Retinal pigment epithelial cell (primary cell): ENCODE measurements around the gene ZSWIM6.
"Not testable (repeated sequence)": the region's sequence is repeated elsewhere in the genome, so short reads cannot be mapped to it uniquely, and the experiment has no call there.

ENCODE experiments used
- DNase-seq: peaks from one replicate; pipeline ENCODE4 v3.0.0-alpha.2; 2010; ENCODE audit warnings: low read depth
- H3K4me3 ChIP-seq: 2 replicates; pipeline ENCODE4 v1.5.1; 2011; ENCODE audit warnings: mild to moderate bottlenecking, low read length, control low read depth, moderate library complexity
- TF ChIP-seq, protein P1 (sequence below): conservative IDR thresholded peaks from 2 replicates; pipeline ENCODE4 v1.5.1; 2011; ENCODE audit warnings: low read depth, low read length, control low read depth, inconsistent platforms

ZSWIM6 gene

DNA sequence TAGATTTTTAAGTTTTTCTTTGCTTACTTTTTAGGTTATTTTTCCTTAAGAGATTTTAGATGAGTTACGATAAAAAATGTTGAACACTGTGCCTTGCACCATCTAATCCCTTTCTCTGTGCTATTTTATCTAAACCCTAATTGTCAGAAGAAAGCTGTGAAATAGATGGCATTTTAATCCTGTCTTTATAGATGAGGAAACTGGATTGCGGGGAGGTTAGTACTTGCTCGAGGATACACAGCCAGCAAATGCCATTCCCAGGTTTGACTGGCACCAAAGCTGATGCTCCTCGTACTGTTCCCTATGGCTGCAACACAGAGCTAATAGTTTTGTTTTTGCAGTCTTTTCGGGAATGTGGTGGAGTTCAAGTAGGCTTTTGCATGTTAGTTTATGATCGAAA is 82.7 kb downstream of the ZSWIM6 start:
- no peak overlapping the region for H3K4me3 ChIP-seq
- DNase-seq, result peak; percentile 75
- TF ChIP-seq, protein P1, sequence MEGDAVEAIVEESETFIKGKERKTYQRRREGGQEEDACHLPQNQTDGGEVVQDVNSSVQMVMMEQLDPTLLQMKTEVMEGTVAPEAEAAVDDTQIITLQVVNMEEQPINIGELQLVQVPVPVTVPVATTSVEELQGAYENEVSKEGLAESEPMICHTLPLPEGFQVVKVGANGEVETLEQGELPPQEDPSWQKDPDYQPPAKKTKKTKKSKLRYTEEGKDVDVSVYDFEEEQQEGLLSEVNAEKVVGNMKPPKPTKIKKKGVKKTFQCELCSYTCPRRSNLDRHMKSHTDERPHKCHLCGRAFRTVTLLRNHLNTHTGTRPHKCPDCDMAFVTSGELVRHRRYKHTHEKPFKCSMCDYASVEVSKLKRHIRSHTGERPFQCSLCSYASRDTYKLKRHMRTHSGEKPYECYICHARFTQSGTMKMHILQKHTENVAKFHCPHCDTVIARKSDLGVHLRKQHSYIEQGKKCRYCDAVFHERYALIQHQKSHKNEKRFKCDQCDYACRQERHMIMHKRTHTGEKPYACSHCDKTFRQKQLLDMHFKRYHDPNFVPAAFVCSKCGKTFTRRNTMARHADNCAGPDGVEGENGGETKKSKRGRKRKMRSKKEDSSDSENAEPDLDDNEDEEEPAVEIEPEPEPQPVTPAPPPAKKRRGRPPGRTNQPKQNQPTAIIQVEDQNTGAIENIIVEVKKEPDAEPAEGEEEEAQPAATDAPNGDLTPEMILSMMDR, result no peak

DNA sequence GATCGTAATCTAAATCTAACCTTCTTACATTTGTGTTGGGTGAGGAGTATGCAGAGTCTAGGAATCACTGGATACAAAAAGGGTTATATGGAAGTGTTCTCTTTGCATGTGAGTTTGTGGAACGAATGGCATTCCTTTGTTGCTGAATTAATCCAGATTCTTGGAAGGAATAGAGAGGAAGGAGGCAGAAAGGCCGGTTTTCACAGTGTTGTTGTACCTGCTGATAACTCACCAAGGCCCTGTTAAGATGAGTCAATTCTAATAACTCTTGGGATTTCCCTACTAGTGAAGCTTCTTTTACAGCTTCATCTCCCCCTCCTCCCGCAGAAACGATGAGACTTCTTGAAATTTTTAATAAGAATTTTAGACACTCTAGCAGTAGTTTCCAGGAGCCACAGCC is 84.0 kb downstream of the ZSWIM6 start:
- peak; percentile 80 for DNase-seq
- TF ChIP-seq, protein P1, result no peak

DNA sequence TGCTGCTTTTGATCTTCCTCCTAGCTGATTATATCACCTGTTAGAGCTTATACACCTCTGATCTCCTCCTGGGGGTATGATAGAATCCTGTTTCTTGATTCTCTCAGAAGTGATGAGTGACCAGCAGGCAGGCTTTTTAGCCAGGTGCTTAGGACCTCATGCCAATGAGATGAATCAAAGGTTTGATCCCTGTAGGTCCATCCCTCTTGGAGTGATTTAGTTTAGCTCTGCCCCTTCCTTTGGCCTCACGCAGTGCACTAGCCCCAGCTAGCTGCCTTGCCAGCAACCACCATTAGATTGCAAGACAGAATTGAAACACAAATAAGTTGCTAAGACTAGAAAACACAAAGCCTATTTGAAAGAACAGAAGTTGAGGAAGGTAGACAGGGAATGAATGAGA is 84.4 kb downstream of the ZSWIM6 start:
- no peak overlapping the region for H3K4me3 ChIP-seq
- DNase-seq, result no peak
- TF ChIP-seq, protein P1, result peak; percentile 18

More for the DNA sequence above, 84.0 kb downstream of the ZSWIM6 start:
- H3K4me3 ChIP-seq, result no peak overlapping the region

DNA sequence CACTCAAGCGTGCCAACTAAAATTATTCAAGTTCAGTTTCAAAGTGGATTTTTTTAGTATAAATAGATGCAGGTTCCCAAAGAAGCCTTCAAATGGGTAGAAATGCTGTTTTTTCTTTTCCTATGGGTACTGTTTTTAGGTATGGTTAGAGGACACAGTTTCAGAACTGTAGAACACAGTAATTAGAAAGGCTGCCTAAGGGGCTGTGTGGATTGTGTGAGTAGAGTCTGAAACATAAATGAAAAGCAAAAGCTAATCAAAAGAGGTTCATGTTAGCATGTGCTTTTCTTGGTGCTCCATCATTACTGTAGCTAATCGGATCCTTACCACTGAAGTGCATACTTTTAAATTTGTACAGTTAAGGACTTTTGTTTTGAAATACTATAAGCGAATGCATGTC is 85.3 kb downstream of the ZSWIM6 start:
- no peak overlapping the region for H3K4me3 ChIP-seq
- TF ChIP-seq, protein P1, result no peak
- no peak for DNase-seq

DNA sequence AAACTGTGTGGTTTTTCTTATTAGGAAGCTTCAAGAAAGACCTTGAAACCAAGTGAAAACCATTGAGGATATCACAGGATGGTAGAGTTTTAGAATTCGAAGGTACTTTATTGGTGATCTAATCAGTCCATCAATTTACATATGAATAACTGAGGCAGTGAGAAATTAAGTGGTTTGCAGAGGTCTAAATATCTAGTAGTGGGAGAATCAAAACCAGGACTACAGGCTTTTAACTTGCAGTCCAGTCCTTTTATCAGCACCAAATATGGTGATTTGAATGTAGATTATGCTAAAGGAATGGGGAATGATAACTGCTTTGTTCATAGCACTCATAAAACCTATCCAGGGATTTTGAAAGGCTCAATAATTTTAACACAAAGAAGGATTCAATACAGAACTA is 85.8 kb downstream of the ZSWIM6 start:
- no peak overlapping the region for H3K4me3 ChIP-seq
- TF ChIP-seq, protein P1, result no peak
- no peak for DNase-seq

DNA sequence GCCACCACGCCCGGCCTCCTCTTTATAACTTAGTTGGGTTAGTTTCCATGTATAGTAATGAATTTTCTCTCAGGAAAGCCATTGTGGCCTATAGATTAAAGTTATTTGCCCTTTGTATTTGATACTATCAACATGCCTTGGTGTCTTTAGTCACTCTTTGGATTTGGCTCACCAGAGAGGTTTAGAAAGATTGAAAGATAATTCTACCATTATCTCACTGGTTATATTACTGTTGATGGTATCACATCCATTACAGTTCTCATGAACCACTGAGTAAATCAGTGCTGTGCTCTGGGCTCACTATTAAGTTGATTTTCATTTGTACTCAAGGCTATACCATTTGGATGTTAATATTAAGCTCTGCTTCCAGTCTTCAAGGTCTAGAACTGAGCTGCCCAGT is 87.0 kb downstream of the ZSWIM6 start:
- no peak overlapping the region for H3K4me3 ChIP-seq
- no peak for DNase-seq
- TF ChIP-seq, protein P1, result no peak

DNA sequence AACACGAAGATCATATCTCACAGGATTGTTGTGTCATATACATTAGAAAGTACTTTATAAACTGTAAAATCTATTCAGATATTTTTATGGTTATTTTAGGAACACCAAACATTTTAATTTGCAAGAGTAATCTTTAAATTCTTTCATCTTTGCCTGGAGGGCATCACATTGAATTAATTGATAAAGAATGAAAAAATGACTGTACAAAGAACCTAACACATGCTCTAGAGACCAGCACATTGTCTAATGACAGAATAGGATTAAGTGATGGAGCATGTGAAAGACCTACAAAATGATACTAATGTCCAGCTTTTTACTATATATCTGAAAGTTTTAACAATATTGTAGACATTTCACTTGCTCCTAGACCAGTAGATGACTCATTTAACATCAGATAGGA is 88.0 kb downstream of the ZSWIM6 start:
- TF ChIP-seq, protein P1, result no peak

DNA sequence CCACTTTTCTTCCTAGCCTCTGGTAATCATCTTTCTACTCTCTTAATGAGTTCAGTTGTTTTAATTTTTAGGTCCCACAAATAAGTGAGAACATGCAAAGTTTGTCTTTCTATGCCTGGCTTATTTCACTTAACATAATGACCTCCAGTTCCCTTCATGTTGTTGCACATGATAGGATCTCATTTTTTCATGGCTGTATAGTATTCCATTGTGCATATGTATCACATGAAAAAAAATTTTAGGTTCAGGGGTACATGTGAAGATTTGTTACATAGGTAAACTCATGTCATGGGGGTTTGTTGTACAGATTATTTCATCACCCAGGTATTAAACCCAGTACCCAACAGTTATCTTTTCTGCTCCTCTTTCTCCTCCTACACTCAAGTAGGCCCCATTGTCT is 89.2 kb downstream of the ZSWIM6 start:
- DNase-seq, H3K4me3 ChIP-seq: not testable (repeated sequence)

More for the DNA sequence above, 88.0 kb downstream of the ZSWIM6 start:
- DNase-seq, result no peak
- H3K4me3 ChIP-seq, result no peak overlapping the region
